Measurements from ENCODE around the gene TNFRSF19.

The TNFRSF19 gene

GRCh38 chr13:23579072-23579895 lies 9.1 kb downstream of the TNFRSF19 start:
- Histone ChIP-seq H3K36me3 (ENCODE audit: control insufficient read depth, insufficient read depth, low read length) (no peaks in the 10 kb centered on the region), H3K4me3 (replicated peaks; ENCODE audit: low read depth, low read length) (peak overlapping the region; percentile 84), H3K27me3 (replicated peaks; ENCODE audit: control insufficient read depth, insufficient read depth, low read length) (no peaks in the 10 kb centered on the region)
- TF ChIP-seq CTCF (IDR thresholded peaks at IDR 0.05; ENCODE audit: insufficient read depth, low read length, poor library complexity, severe bottlenecking): no peak
- peak; percentile 91 for DNase-seq (ENCODE audit: extremely low read depth, insufficient read length)

GRCh38 chr13:23579896-23580683 lies 9.9 kb downstream of the TNFRSF19 start:
- no peaks in the 10 kb centered on the region for H3K36me3 ChIP-seq (ENCODE audit: control insufficient read depth, insufficient read depth, low read length)
- no peak for DNase-seq (ENCODE audit: extremely low read depth, insufficient read length)
- no peak for TF ChIP-seq CTCF (IDR thresholded peaks at IDR 0.05; ENCODE audit: insufficient read depth, low read length, poor library complexity, severe bottlenecking)
- H3K27me3 ChIP-seq (replicated peaks; ENCODE audit: control insufficient read depth, insufficient read depth, low read length): no peaks in the 10 kb centered on the region
- peak overlapping the region; percentile 84 for H3K4me3 ChIP-seq (replicated peaks; ENCODE audit: low read depth, low read length)

- Histone ChIP-seq H3K36me3 (ENCODE audit: control insufficient read depth, insufficient read depth, low read length) (no peaks in the 10 kb centered on the region), H3K4me3 (replicated peaks; ENCODE audit: low read depth, low read length) (peak overlapping the region; percentile 84), H3K27me3 (replicated peaks; ENCODE audit: control insufficient read depth, insufficient read depth, low read length) (no peaks in the 10 kb centered on the region)
- DNase-seq (ENCODE audit: extremely low read depth, insufficient read length): no peak
- no peak for TF ChIP-seq CTCF (IDR thresholded peaks at IDR 0.05; ENCODE audit: insufficient read depth, low read length, poor library complexity, severe bottlenecking)
These were observed 10.5 kb downstream of the TNFRSF19 start for GRCh38 chr13:23580684-23581060.

- TF ChIP-seq CTCF (IDR thresholded peaks at IDR 0.05; ENCODE audit: insufficient read depth, low read length, poor library complexity, severe bottlenecking): no peak
- DNase-seq (ENCODE audit: extremely low read depth, insufficient read length): no peak
- Histone ChIP-seq H3K4me3 (replicated peaks; ENCODE audit: low read depth, low read length) (no peak overlapping the region), H3K36me3 (ENCODE audit: control insufficient read depth, insufficient read depth, low read length) (no peaks in the 10 kb centered on the region; the same call in none of the 2 replicates), H3K27me3 (replicated peaks; ENCODE audit: control insufficient read depth, insufficient read depth, low read length) (no peaks in the 10 kb centered on the region)
These were observed 13.3 kb downstream of the TNFRSF19 start for GRCh38 chr13:23583491-23583890.

GRCh38 chr13:23584275-23584674 lies 14.1 kb downstream of the TNFRSF19 start:
- H3K27me3 ChIP-seq (replicated peaks; ENCODE audit: control insufficient read depth, insufficient read depth, low read length): no peaks in the 10 kb centered on the region
- H3K36me3 ChIP-seq (ENCODE audit: control insufficient read depth, insufficient read depth, low read length): no peaks in the 10 kb centered on the region; the same call in none of the 2 replicates
- no peak overlapping the region for H3K4me3 ChIP-seq (replicated peaks; ENCODE audit: low read depth, low read length)
- no peak for TF ChIP-seq CTCF (IDR thresholded peaks at IDR 0.05; ENCODE audit: insufficient read depth, low read length, poor library complexity, severe bottlenecking)
- DNase-seq (ENCODE audit: extremely low read depth, insufficient read length): no peak

Data from GM06990 (cell line).